ENCODE data around the gene CR1.
"Not testable (repeated sequence)": the region's sequence is repeated elsewhere in the genome, so short reads cannot be mapped to it uniquely, and the experiment has no call there.

The CR1 gene

GRCh38 chr1:207646171-207646570 lies 150.2 kb downstream of the CR1 start:
- no peak for DNase-seq

GRCh38 chr1:207646944-207647579 lies 151.1 kb downstream of the CR1 start:
- no peak for DNase-seq

DNA sequence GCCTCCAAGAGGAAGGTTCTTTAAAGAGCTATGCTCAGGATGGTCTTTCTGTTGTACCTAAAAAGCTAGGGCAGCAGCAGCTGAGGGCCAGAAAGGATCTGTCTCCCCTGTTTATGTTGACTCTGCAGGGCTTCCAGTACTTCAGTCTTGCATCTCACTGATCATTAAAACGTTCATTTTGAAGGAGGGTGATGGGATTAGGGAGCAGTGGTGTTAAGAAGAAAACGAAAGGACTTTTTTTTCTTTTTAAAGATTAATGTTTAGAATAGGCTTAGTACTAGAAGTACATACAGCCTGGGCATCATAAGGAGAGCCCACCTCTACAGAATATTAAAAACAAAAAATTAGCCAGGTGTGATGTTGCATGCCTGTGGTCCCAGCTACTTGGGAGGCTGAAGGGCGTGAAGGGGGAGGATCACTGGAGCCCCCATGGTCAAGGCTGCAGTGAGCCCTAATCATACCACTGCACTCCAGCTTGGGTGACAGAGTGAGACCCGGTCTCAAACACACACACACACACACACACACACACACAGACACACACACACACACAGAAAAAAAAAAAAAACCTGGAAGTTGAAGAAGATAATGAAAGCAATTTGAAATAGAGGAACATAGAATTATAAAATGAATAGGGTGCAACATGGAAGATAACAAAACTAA lies 151.8 kb downstream of the CR1 start:
- DNase-seq: no peak

DNA sequence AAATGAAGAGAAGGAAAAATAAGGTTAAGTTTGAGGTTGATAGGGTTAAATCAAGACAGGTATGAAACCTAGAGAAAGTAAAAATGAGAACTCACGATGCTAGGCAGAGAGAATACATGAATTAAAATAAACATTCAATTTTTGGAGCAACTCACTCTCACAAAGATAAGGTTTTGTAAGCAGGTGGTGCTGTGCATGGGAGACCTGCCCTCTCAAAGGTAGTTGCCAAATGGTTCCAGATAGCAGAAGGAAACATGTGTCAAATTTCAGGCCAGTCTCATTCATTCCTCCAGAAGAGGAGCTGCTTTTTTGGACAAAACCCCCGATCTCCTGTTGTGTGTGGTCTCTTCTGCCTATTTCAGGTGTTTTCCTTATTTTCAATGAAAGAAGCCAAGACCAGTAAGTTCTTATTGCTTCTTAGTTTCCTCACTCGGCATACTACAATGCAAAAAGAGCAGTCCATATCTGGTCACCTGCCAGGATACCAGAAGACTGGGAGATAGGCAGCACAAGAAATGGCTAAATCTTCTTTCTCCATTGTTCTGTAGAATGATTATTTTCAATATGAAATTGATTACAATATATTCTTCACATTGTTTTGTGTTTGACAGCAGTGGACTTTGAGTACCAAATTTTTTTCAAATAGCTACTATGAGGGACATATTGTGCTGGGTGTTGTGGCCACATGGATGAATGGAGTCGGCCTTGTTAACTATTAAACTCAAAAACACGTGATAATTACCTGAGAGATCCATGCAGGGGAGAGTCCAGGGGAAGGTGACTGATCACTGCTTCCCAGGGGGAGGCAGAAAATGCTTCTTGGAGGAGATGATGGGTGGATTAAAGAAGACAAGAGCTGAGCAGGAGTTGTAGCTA lies 152.6 kb downstream of the CR1 start:
- DNase-seq: no peak

- no peak for DNase-seq
These were observed 153.3 kb downstream of the CR1 start for GRCh38 chr1:207649210-207649753.

DNA sequence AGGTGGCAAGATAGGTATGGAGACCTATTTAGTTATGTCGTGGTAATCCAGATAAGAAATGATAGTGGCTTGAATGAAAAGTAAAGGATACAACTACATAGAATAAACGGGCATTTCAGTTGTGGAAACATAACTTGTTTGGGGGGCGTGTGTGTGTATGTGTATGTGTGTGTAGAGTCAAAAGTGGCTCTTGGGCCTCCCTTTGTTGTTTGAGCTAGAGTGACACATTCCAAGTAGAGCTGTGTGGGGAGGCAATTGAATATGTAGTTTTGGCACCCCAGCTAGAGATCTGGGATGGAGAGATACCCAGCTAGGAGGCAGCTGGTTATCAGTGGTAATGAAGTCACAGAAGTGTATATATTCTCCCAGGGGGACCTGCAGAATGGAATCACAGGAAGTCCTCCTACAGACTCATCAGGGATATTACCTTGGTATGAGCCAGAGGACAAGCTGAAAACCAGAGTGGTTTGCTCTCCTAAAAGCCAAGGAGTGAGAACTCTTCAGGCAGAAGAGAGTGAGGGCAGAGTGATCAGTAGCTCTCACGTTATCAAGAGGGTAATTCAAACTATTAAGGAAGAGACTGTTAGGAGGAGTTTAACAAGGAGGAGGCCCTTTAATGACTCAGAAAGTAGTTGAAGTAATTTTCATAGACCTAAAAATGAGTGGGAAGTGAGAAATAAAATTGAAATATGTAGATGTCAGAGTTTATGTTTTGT lies 154.1 kb downstream of the CR1 start:
- DNase-seq: peak; percentile 85

- DNase-seq: no peak
These were observed 155.6 kb downstream of the CR1 start for GRCh38 chr1:207651583-207651982.

DNA sequence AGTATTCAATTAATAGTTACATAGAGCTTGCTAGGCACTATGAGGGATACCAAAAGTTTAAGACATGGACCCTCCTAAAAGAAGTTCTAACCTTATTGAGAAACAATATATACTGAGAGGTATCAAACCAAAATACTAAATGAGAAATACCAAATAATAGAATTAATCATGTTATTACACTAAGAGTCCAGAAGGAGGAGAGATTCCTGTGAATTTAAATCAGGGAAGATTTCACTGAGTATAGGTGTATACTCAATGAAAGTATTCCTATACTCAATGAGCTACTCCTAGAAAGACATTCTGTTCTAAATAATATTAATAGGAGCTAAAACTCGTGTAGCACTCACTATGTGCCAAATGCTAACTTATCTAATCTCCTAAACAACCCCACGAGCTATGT lies 158.4 kb downstream of the CR1 start:
- DNase-seq: no peak

DNA sequence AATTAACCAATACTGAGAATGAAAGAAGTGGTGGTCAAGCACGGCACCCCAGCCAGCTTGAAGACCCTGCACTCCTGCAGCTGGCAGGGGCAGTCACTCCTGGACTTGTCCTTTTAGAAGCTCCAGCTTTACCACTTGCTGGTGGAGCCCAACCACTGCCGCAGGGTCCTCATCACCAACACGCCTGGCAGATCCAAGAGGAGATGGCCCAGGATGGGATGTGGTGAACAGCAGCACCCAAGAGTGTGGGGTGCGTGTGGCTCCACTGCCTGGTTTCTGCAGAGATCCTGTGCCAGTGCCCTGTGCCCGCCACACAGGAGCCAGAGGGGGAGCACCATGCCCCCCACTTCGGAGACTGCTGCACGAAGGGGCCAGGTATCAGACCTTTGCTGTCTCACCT lies 162.5 kb downstream of the CR1 start:
- DNase-seq: no peak

- no peak for DNase-seq
These were observed 163.0 kb downstream of the CR1 start for GRCh38 chr1:207658904-207659485.

DNA sequence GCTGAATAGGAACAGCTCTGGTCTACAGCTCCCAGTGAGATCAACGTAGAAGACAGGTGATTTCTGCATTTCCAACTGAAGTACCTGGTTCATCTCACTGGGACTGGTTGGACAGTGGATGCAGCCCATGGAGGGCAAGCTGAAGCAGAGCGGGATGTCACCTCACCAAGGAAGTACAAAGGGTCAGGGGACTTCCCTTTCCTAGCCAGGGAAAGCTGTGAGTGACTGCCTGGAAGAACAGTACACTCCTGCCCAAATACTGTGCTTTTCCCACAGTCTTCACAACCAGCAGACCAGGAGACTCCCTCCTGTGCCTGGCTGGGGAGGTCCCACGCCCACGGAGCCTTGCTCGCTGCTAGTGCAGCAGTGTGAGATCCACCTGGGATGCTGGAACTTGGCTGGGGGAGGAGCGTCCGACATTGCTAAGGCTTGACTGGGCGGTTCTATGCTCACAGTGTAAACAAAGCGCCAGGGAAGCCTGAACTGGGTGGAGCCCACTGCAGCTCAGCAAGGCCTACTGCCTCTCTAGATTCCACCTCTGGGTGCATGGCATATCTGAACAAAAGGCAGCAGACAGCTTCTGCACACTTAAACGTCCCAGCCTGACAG lies 163.7 kb downstream of the CR1 start:
- DNase-seq: no peak

DNA sequence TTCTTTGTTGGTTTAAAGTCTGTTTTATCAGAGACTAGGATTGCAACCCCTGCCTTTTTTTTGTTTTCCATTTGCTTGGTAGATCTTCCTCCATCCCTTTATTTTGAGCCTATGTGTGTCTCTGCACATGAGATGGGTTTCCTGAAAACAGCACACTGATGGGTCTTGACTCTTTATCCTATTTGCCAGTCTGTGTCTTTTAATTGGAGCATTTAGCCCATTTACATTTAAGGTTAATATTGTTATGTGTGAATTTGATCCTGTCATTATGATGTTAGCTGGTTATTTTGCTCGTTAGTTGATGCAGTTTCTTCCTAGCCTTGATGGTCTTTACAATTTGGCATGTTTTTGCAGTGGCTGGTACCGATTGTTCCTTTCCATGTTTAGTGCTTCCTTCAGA lies 165.5 kb downstream of the CR1 start:
- DNase-seq: not testable (repeated sequence)

GRCh38 chr1:207666342-207666741 lies 170.4 kb downstream of the CR1 start:
- no peak for DNase-seq

DNA sequence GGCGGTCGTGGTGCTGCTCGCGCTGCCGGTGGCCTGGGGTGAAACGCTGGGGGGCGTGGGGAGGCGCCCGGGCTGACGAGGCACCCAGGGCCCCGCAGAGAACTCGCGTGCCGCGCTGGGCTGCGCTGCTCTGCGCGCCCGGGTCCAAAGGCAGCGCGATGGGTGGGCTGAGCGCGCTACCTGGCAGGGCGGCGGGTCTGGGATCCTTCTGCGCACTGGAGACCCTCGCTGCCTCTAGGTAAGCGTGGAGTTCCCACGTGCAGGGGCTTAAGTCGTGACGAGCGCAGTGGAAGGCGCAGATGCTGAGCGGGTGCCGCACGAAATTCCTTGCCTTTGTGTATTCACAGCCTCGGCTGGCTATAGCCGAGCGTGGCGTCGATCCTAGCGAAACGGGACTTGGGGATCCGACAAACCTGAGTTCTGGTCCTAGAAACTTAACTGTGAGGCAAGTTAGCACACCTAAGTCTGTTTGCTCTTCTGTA lies 173.6 kb downstream of the CR1 start:
- DNase-seq: no peak

GRCh38 chr1:207670192-207670591 lies 174.2 kb downstream of the CR1 start:
- DNase-seq: no peak

DNA sequence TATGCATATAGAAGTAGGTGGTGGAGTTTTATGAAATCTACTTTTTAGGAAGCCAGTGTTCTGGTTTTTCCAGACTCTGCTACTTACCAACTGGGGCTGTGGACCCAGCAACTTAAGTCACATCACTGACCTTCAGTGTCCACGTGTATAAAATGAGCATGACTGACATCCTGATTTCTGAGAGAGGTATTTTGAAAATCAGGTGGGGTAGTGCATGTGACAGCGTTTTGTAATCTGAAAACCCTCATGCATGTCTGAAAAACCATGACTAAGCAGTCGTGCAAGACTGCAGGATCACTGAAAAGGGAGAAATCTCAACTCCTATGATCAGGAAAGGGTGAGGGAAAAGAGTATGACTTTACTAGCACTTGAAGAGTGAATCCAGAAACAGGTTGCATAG lies 175.0 kb downstream of the CR1 start:
- no peak for DNase-seq

GRCh38 chr1:207672522-207673130 lies 176.7 kb downstream of the CR1 start:
- peak; percentile 87 for DNase-seq

GRCh38 chr1:207673399-207673798 lies 177.4 kb downstream of the CR1 start:
- no peak for DNase-seq

DNA sequence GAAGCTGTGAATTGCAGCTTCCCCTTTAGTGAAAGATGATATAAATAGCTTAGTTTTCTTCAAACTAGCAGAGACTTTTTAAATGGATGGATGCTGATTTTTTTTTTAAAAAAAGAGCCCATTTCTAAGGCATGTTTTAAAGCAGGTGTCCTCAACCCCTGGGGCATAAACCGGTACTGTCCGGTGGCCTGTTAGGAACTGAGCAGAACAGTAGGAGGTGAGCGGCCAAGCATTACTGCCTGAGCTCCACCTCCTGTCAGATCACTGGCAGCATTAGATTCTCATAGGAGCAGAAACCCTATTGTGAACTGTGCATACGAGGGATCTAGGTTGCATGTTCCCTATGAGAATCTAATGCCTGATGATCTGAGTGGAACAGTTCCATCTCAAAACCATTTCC lies 180.2 kb downstream of the CR1 start:
- DNase-seq: no peak

DNA sequence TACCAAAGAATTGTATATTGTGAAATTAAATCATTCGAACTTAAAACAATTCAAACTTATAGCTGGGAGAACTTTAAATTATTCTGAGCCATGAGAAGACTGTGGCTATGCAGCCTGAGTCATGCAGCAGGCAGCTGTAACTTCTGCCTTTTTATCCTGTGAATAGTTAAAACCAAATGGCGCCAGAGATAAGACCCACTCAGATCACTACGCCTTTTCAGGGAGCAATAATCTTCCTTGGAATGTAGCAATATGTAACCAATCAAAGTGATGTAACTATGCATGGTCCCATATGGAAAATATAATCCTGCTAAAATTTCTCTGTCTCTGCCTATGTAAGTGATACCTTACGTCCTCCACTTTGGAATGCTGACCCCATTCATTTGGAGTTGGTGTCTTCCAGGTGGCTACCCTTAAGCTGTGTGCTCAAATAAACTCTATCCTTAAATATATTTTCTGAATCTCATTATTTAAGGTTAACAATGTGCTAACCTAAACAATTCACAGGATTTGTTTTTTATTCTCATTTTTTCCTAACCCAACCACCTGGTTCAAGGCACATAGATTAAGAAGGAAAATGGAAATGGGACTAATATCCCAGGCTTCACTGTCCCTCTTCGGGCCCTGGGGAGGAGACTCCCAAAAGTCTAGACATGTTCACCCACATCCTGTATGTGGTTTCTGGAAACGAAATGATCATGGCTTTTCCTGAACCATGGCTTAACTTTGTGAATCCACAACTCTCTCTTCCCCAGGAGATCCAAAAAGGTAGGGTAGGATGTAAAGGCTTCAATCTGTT lies 184.8 kb downstream of the CR1 start:
- DNase-seq: peak; percentile 77

Measured in hematopoietic multipotent progenitor cell treated with erythropoietin and hydrocortisone succinate and interleukin-3 and kit ligand, for 6 days (in vitro differentiated cells).